WTC11 (cell line): Measurements from ENCODE around the gene PABPN1L. TPM values are rescaled to one million over a fixed set of nuclear protein-coding genes. Genes with fewer than 3 reads are reported as not detected.

Experiments
- ATAC-seq: fragments of 200-7000 bp; cut with Tn5 transposase; 2 replicates; pipeline ENCODE4 v1.10.0; 2021; ENCODE audit warnings: mild to moderate bottlenecking, moderate library complexity
- CTCF ChIA-PET: fragments of 300-600 bp; sonication (Branson Sonifier 250); formaldehyde crosslinking; loops from one replicate; lab custom pipeline; 2021; ENCODE audit warnings: antibody characterized with exemption; lab: Charles Lee
- POLR2A ChIA-PET: fragments of 350-600 bp; sonication (Branson Sonifier 250); formaldehyde crosslinking; loops from one replicate; lab custom pipeline; 2021; ENCODE audit warnings: antibody characterized with exemption; lab: Charles Lee
- DNase-seq: peaks from one replicate; pipeline ENCODE4 v3.0.0; 2021; ENCODE audit warnings: low spot score
- H3K27ac Mint-ChIP-seq: 2 replicates; pipeline ENCODE4 v1.8.0; 2021; ENCODE audit warnings: mixed read lengths
- H3K27me3 Mint-ChIP-seq: 2 replicates; pipeline ENCODE4 v1.8.0; 2021; ENCODE audit warnings: low read depth, mild to moderate bottlenecking, moderate library complexity, mixed read lengths
- H3K36me3 Mint-ChIP-seq: 2 replicates; pipeline ENCODE4 v1.8.0; 2021; ENCODE audit warnings: mixed read lengths
- H3K4me1 Mint-ChIP-seq: 2 replicates; pipeline ENCODE4 v1.8.0; 2022; ENCODE audit warnings: mixed read lengths
- H3K4me3 Mint-ChIP-seq: 2 replicates; pipeline ENCODE4 v1.8.0; 2021; ENCODE audit warnings: mild to moderate bottlenecking, moderate library complexity, mixed read lengths
- H3K9me3 Mint-ChIP-seq: 2 replicates; pipeline ENCODE4 v1.8.0; 2021; ENCODE audit warnings: mixed read lengths
- CBFB ChIP-seq: sonication (generic); formaldehyde crosslinking; IDR thresholded peaks from 2 replicates; pipeline ENCODE4 v1.8.1; 2022; ENCODE audit warnings: mild to moderate bottlenecking, low read depth, missing genetic modification reagents
- CREM ChIP-seq: sonication (generic); formaldehyde crosslinking; IDR thresholded peaks from 2 replicates; pipeline ENCODE4 v1.8.1; 2022; ENCODE audit warnings: mild to moderate bottlenecking, missing genetic modification reagents, moderate library complexity
- E2F5 ChIP-seq: sonication (generic); formaldehyde crosslinking; IDR thresholded peaks from 2 replicates; pipeline ENCODE4 v1.8.1; 2022; ENCODE audit warnings: mild to moderate bottlenecking, moderate library complexity, missing genetic modification reagents
- ERG ChIP-seq: fragments of 250-450 bp; sonication (Bioruptor Pico); IDR thresholded peaks from 2 replicates; pipeline ENCODE4 v1.8.0; 2021; ENCODE audit warnings: mild to moderate bottlenecking
- ESRRA ChIP-seq: sonication (generic); formaldehyde crosslinking; IDR thresholded peaks from 2 replicates; pipeline ENCODE4 v1.8.1; 2022; ENCODE audit warnings: mild to moderate bottlenecking, missing genetic modification reagents, borderline replicate concordance
- FOXJ3 ChIP-seq: sonication (generic); formaldehyde crosslinking; IDR thresholded peaks from 2 replicates; pipeline ENCODE4 v1.9.0; 2021; ENCODE audit warnings: missing genetic modification reagents, mild to moderate bottlenecking, borderline replicate concordance
- FOXP4 ChIP-seq: sonication (generic); formaldehyde crosslinking; IDR thresholded peaks from 2 replicates; pipeline ENCODE4 v1.8.0; 2022; ENCODE audit warnings: mild to moderate bottlenecking, missing genetic modification reagents
- GTF2I ChIP-seq: fragments of 250-450 bp; sonication (Bioruptor Pico); conservative IDR thresholded peaks from 2 replicates; pipeline ENCODE4 v1.4.0; 2021; ENCODE audit warnings: mild to moderate bottlenecking
- JAZF1 ChIP-seq: fragments of 250-450 bp; sonication (Bioruptor Pico); IDR thresholded peaks from 2 replicates; pipeline ENCODE4 v1.9.0; 2021; ENCODE audit warnings: moderate library complexity, mild to moderate bottlenecking, inconsistent platforms
- KAT7 ChIP-seq: sonication (generic); formaldehyde crosslinking; IDR thresholded peaks from 2 replicates; pipeline ENCODE4 v1.8.1; 2023; ENCODE audit warnings: missing genetic modification reagents, mild to moderate bottlenecking, borderline replicate concordance
- MYBL2 ChIP-seq: sonication (generic); formaldehyde crosslinking; IDR thresholded peaks from 2 replicates; pipeline ENCODE4 v1.8.1; 2023; ENCODE audit warnings: mild to moderate bottlenecking, moderate library complexity, missing genetic modification reagents
- NFATC4 ChIP-seq: fragments of 250-450 bp; sonication (Bioruptor Pico); IDR thresholded peaks from 2 replicates; pipeline ENCODE4 v1.9.0; 2021; ENCODE audit warnings: mild to moderate bottlenecking
- RELA ChIP-seq: sonication (generic); formaldehyde crosslinking; IDR thresholded peaks from 2 replicates; pipeline ENCODE4 v1.8.1; 2022; ENCODE audit warnings: missing genetic modification reagents, mild to moderate bottlenecking, borderline replicate concordance
- SMAD3 ChIP-seq: sonication (generic); formaldehyde crosslinking; IDR thresholded peaks from 2 replicates; pipeline ENCODE4 v1.8.0; 2022; ENCODE audit warnings: missing genetic modification reagents, mild to moderate bottlenecking, borderline replicate concordance
- SMAD4 ChIP-seq: sonication (generic); formaldehyde crosslinking; IDR thresholded peaks from 2 replicates; pipeline ENCODE4 v1.8.0; 2022; ENCODE audit warnings: mild to moderate bottlenecking, missing genetic modification reagents
- ZNF317 ChIP-seq: sonication (generic); formaldehyde crosslinking; IDR thresholded peaks from 2 replicates; pipeline ENCODE4 v1.8.1; 2023; ENCODE audit warnings: low read depth, mild to moderate bottlenecking, moderate library complexity, missing genetic modification reagents, borderline replicate concordance
- ZNF416 ChIP-seq: fragments of 250-450 bp; sonication (Bioruptor Pico); IDR thresholded peaks from 2 replicates; pipeline ENCODE4 v1.9.0; 2021; ENCODE audit warnings: mild to moderate bottlenecking, inconsistent platforms
- ZNF532 ChIP-seq: fragments of 250-450 bp; sonication (Bioruptor Pico); IDR thresholded peaks from 2 replicates; pipeline ENCODE4 v1.9.0; 2021; ENCODE audit warnings: mild to moderate bottlenecking, borderline replicate concordance
- total RNA-seq: library from RNA; stranded (reverse); gene quantifications from 3 replicates; pipeline ENCODE4 v1.2.3, GENCODE V29; 2021
- TF ChIP-seq, protein P1 (sequence below): sonication (generic); formaldehyde crosslinking; IDR thresholded peaks from 2 replicates; pipeline ENCODE4 v1.8.1; 2022; ENCODE audit warnings: mild to moderate bottlenecking, missing genetic modification reagents, moderate library complexity, borderline replicate concordance
- TF ChIP-seq, protein P2 (sequence below): sonication (generic); formaldehyde crosslinking; conservative IDR thresholded peaks from 2 replicates; pipeline ENCODE4 v1.8.1; 2022; ENCODE audit warnings: mild to moderate bottlenecking, missing genetic modification reagents

Gene PABPN1L
- total RNA-seq, 1 experiment from 2014 or later: not detected

- no peaks in the 10 kb centered on the region for H3K4me1 Mint-ChIP-seq
- ATAC-seq (no peak), DNase-seq (no peak)
- H3K9me3 Mint-ChIP-seq: no peaks in the 10 kb centered on the region
- H3K36me3 Mint-ChIP-seq: peaks cover 2% of the 10 kb centered on the region
- peak overlapping the region; percentile 49; the same call in 1 of the 2 replicates for H3K27ac Mint-ChIP-seq
- POLR2A ChIA-PET: no interaction called here
- H3K27me3 Mint-ChIP-seq: no peaks in the 10 kb centered on the region
- no peak for TF ChIP-seq RELA
- TF ChIP-seq ESRRA (CRISPR knock-in tag): no peak
- no peak for TF ChIP-seq ERG (CRISPR knock-in tag)
- no peak for TF ChIP-seq CBFB
- no peak for TF ChIP-seq MYBL2 (CRISPR knock-in tag)
- no peak for TF ChIP-seq CREM (CRISPR knock-in tag)
- TF ChIP-seq, protein P1, sequence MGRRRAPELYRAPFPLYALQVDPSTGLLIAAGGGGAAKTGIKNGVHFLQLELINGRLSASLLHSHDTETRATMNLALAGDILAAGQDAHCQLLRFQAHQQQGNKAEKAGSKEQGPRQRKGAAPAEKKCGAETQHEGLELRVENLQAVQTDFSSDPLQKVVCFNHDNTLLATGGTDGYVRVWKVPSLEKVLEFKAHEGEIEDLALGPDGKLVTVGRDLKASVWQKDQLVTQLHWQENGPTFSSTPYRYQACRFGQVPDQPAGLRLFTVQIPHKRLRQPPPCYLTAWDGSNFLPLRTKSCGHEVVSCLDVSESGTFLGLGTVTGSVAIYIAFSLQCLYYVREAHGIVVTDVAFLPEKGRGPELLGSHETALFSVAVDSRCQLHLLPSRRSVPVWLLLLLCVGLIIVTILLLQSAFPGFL (CRISPR knock-in tag): no peak
- no peak for TF ChIP-seq GTF2I (CRISPR knock-in tag)
- TF ChIP-seq ZNF317 (CRISPR knock-in tag): no peak
- no peak for TF ChIP-seq NFATC4 (CRISPR knock-in tag)
- TF ChIP-seq E2F5 (CRISPR knock-in tag): no peak
- no peak for TF ChIP-seq FOXJ3 (CRISPR knock-in tag)
- TF ChIP-seq JAZF1: no peak
- TF ChIP-seq KAT7: no peak
- TF ChIP-seq, protein P2, sequence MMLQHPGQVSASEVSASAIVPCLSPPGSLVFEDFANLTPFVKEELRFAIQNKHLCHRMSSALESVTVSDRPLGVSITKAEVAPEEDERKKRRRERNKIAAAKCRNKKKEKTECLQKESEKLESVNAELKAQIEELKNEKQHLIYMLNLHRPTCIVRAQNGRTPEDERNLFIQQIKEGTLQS (CRISPR knock-in tag): no peak
- no peak for TF ChIP-seq FOXP4 (CRISPR knock-in tag)
- TF ChIP-seq SMAD3 (CRISPR knock-in tag): no peak
- TF ChIP-seq ZNF532 (CRISPR knock-in tag): no peak
- TF ChIP-seq SMAD4 (CRISPR knock-in tag): no peak
- TF ChIP-seq ZNF416: no peak
- CTCF ChIA-PET: interaction anchor here (1.4 kb wide), 1 partner anchor 22 kb away, joined by 4 read pairs; the partner anchor contains the start of genes GALNS and TRAPPC2L
- no peak overlapping the region for H3K4me3 Mint-ChIP-seq
Observed at GRCh38 chr16:88834670-88835069, 31.8 kb downstream of the PABPN1L start.
